K562 treated with DMSO at 1 percent for 4 hours (cell line): ENCODE results near the gene VWA2. TPM values are rescaled to one million over a fixed set of nuclear protein-coding genes. Genes with fewer than 3 reads are reported as not detected.

Experiments
- total RNA-seq: library from RNA; unstranded; fragments of 300-600 nt; gene quantifications from 2 replicates; pipeline ENCODE4 v1.2.3, GENCODE V29; 2022; ENCODE audit not compliant: insufficient read depth

Gene VWA2
- total RNA-seq: not detected in 2 replicates

GRCh38 chr10:114239117-114239993 is at the start of gene VWA2:
TSS of gene VWA2 (plus strand) at chr10:114239254. CDS start at chr10:114248714, 9,460 bp downstream.

Other genes starting within 250 kb of the VWA2 start
- gene ADRB1, start 195.4 kb upstream of the VWA2 start, total RNA-seq: not detected in 2 replicates
- gene CCDC186, start 65.1 kb upstream of the VWA2 start, total RNA-seq: 2.7 and 7.9 TPM in 2 replicates
- gene TDRD1, start 59.9 kb upstream of the VWA2 start, total RNA-seq: not detected in 2 replicates
- not detected in 2 replicates for gene AFAP1L2, start 165.2 kb downstream of the VWA2 start, total RNA-seq